ENCODE measurements around the gene ANKRD16.

DNA sequence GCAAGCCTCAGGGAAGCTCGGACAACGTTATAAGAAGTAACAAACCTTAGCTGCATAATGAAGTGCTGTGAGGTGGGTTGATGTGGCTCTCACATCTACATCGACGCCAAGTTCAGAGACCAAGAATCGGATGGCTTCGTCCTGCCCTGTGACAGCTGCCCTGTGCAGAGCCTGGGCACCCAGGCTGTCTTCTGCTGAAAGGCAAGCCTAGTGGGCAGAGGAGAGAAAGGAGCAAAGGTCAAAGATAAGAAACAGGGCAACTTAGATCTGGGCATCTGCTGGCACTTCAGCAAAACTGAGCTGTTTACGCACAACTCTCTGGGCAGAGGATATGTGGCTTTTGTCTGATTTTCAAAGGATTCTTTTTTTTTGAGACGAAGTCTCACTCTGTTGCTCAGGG lies 6.7 kb downstream of the ANKRD16 start:
- TF ChIP-seq, protein P1, sequence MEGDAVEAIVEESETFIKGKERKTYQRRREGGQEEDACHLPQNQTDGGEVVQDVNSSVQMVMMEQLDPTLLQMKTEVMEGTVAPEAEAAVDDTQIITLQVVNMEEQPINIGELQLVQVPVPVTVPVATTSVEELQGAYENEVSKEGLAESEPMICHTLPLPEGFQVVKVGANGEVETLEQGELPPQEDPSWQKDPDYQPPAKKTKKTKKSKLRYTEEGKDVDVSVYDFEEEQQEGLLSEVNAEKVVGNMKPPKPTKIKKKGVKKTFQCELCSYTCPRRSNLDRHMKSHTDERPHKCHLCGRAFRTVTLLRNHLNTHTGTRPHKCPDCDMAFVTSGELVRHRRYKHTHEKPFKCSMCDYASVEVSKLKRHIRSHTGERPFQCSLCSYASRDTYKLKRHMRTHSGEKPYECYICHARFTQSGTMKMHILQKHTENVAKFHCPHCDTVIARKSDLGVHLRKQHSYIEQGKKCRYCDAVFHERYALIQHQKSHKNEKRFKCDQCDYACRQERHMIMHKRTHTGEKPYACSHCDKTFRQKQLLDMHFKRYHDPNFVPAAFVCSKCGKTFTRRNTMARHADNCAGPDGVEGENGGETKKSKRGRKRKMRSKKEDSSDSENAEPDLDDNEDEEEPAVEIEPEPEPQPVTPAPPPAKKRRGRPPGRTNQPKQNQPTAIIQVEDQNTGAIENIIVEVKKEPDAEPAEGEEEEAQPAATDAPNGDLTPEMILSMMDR (IDR thresholded peaks at IDR 0.05), result no peak
- no peak for TF ChIP-seq EZH2 (IDR thresholded peaks at IDR 0.05; ENCODE audit: borderline replicate concordance, insufficient read depth, low read depth, low read length, poor library complexity, severe bottlenecking)

All from B cell (primary cell).